Lower leg skin (tissue), 3 donors: ENCODE measurements around the gene AKAP4.

ENCODE experiments used
- POLR2A ChIP-seq, 2 donors: fragments of 450-650 bp; IDR thresholded peaks; one replicate each; pipeline ENCODE4 v1.6.1; 2016 to 2017; ENCODE audit warnings: antibody characterized with exemption in 2 of 2, mild to moderate bottlenecking in 1 of 2, moderate library complexity in 1 of 2
- TF ChIP-seq, protein P1 (sequence below), 3 donors: fragments of 450-650 bp; IDR thresholded peaks; one replicate each; pipeline ENCODE4 v1.5.1; 2016; ENCODE audit warnings: antibody characterized with exemption in 3 of 3, mild to moderate bottlenecking in 3 of 3, moderate library complexity in 2 of 3

- no peak for TF ChIP-seq POLR2A (IDR thresholded peaks at IDR 0.05)
- TF ChIP-seq, protein P1, sequence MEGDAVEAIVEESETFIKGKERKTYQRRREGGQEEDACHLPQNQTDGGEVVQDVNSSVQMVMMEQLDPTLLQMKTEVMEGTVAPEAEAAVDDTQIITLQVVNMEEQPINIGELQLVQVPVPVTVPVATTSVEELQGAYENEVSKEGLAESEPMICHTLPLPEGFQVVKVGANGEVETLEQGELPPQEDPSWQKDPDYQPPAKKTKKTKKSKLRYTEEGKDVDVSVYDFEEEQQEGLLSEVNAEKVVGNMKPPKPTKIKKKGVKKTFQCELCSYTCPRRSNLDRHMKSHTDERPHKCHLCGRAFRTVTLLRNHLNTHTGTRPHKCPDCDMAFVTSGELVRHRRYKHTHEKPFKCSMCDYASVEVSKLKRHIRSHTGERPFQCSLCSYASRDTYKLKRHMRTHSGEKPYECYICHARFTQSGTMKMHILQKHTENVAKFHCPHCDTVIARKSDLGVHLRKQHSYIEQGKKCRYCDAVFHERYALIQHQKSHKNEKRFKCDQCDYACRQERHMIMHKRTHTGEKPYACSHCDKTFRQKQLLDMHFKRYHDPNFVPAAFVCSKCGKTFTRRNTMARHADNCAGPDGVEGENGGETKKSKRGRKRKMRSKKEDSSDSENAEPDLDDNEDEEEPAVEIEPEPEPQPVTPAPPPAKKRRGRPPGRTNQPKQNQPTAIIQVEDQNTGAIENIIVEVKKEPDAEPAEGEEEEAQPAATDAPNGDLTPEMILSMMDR (IDR thresholded peaks at IDR 0.05): no peak
Measured at GRCh38 chrX:50202539-50202938, 1.7 kb upstream of the AKAP4 start.
